Neural crest cell (in vitro differentiated cells): ENCODE results near the gene TMC7. TPM values are rescaled to one million over a fixed set of nuclear protein-coding genes. Genes with fewer than 3 reads are reported as not detected.

Experiments used
- DNase-seq: peaks from one replicate; pipeline ENCODE4 v3.0.0; 2021; ENCODE audit warnings: low read depth, mixed read lengths, low spot score
- H3K27ac Mint-ChIP-seq: one replicate; pipeline ENCODE4 v1.8.0; 2021; ENCODE audit warnings: mild to moderate bottlenecking, mixed read lengths; ENCODE audit not compliant: unreplicated experiment
- H3K27me3 Mint-ChIP-seq: 2 replicates; pipeline ENCODE4 v1.8.0; 2021; ENCODE audit warnings: low read depth, mild to moderate bottlenecking, mixed read lengths
- H3K36me3 Mint-ChIP-seq: 2 replicates; pipeline ENCODE4 v1.8.0; 2021; ENCODE audit warnings: low read depth, mild to moderate bottlenecking, mixed read lengths
- H3K4me1 Mint-ChIP-seq: 2 replicates; pipeline ENCODE4 v1.8.0; 2021; ENCODE audit warnings: mixed read lengths
- H3K4me3 Mint-ChIP-seq: one replicate; pipeline ENCODE4 v1.8.0; 2021; ENCODE audit warnings: mild to moderate bottlenecking, mixed read lengths
- H3K9me3 Mint-ChIP-seq: 2 replicates; pipeline ENCODE4 v1.8.0; 2021; ENCODE audit warnings: mixed read lengths
- CTCF ChIP-seq: fragments of 200-600 bp; sonication (generic); conservative IDR thresholded peaks from 2 replicates; pipeline ENCODE4 v1.5.0; 2021; ENCODE audit warnings: antibody characterized with exemption, mild to moderate bottlenecking
- total RNA-seq: library from RNA; stranded (reverse); gene quantifications from 2 replicates; pipeline ENCODE4 v1.2.1, GENCODE V29; 2021

The TMC7 gene
- total RNA-seq, 1 donor from 2014 or later: 3.9 TPM

DNA sequence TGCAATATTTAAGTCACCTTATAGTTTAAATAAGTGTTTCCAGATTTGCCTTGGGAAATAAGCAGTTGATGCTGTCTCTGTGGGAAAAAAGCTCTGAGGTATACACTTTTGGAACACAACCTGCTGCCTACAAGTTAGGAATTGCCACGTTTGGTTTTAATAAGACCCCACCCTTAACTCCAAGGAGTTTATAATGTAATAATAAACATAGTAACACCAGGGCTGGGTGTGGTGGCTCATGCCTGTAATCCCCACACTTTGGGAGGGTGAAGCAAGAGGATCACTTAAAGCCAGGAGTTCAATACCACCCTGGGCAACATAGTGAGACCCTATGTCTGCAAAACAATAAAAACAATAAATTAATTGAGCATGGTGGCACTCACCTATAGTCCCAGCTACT is 41.7 kb upstream of the TMC7 start:
- Mint-ChIP-seq H3K4me3 (no peak overlapping the region), H3K4me1 (no peaks in the 10 kb centered on the region), H3K27ac (no peak overlapping the region)

DNA sequence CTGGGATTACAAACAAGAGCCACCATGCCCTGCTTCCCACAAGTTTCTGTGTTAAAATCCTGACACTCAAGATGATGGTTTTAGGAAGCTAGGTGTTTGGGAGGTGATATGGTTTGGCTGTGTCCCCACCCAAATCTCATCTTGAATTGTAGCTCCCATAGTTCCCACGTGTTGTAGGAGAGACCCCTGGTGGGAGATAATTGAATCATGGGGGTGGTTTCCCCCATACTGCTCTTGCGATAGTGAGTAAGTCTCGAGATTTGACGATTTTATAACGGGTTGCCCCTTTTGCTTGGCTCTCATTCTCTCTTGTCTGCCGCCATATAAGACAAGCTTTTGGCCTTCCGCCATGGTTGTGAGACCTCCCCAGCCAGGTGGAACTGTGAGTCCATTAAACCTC is 40.3 kb upstream of the TMC7 start:
- Mint-ChIP-seq H3K4me3 (no peak overlapping the region), H3K36me3 (no peaks in the 10 kb centered on the region), H3K27ac (no peak overlapping the region), H3K9me3 (no peaks in the 10 kb centered on the region), H3K4me1 (no peaks in the 10 kb centered on the region), H3K27me3 (no peaks in the 10 kb centered on the region)
- TF ChIP-seq CTCF: no peak
- DNase-seq: no peak

More for the DNA sequence above, 41.7 kb upstream of the TMC7 start:
- DNase-seq: no peak
- Mint-ChIP-seq H3K36me3 (no peaks in the 10 kb centered on the region), H3K27me3 (peaks cover 2% of the 10 kb centered on the region), H3K9me3 (no peaks in the 10 kb centered on the region)
- TF ChIP-seq CTCF: no peak

GRCh38 chr16:18945233-18945632 is 38.5 kb upstream of the TMC7 start:
- TF ChIP-seq CTCF: no peak
- Mint-ChIP-seq H3K4me3 (no peak overlapping the region), H3K27ac (no peak overlapping the region), H3K9me3 (no peaks in the 10 kb centered on the region), H3K4me1 (no peaks in the 10 kb centered on the region), H3K27me3 (no peaks in the 10 kb centered on the region), H3K36me3 (no peaks in the 10 kb centered on the region)
- no peak for DNase-seq

DNA sequence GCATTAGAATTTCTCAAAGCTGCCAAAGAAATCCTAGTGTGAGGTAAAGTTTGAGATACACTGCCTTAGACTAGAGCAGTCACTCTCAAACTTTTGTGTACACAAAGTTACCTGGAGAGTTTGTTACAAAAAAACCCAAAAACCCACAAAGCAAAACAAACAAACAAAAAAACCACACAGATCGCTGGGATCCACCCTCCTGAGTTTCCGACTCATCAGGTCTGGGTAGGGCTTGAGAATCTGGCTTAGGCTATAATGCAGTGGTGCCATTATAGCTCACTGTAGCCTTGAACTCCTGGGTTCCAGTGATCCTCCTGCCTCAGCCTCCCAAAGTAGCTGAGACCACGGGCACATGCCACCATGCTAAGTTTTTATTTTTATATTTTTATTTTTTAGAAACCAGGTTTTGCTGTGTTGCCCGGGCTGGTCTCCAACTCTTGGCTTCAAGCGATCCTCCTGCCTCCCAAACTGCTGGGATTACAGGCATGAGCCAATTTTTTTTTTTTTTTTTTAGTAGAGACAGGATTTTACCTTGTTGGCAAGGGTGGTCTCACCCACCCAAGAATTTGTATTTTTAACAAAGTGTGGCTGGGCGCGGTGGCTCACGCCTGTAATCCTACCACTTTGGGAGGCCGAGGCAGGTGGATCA is 35.2 kb upstream of the TMC7 start:
- H3K4me3 Mint-ChIP-seq: no peak overlapping the region
- H3K4me1 Mint-ChIP-seq: no peaks in the 10 kb centered on the region
- no peak for DNase-seq
- no peaks in the 10 kb centered on the region for H3K9me3 Mint-ChIP-seq
- H3K36me3 Mint-ChIP-seq: no peaks in the 10 kb centered on the region
- H3K27ac Mint-ChIP-seq: no peak overlapping the region
- no peak for TF ChIP-seq CTCF
- no peaks in the 10 kb centered on the region for H3K27me3 Mint-ChIP-seq

DNA sequence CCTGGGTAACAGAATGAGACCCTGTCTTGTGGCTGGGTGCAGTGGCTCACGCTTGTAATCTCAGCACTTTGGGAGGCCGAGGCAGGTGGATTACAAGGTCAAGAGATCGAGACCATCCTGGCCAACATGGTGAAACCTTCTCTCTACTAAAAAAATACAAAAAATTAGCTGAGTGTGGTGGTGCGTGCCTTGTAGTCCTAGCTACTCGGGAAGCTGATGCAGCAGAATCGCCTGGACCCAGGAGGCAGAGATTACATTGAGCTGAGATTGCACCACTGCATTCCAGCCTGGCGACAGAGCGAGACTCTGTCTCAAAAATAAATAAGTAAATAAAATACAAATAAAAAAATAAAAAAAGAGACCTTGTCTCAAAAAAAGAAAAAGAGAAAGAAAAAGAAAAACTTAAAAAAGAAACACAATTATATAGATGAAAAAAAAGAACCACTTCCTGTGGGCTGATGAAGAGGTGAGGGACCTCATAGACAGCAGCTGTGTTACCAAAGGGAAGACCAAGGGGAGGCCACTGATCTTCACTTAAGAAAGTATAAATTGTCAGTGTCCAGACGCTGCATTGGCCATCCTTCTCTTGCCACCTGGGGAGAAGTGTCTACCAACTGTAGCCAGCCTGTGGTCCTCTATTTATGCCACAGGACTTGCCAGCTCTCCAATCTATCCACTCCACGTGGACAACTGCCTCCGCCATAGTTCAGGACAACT is 33.1 kb upstream of the TMC7 start:
- no peak for DNase-seq

More for the DNA sequence above, 33.1 kb upstream of the TMC7 start:
- Mint-ChIP-seq H3K36me3 (no peaks in the 10 kb centered on the region), H3K4me1 (no peaks in the 10 kb centered on the region), H3K27ac (no peak overlapping the region), H3K4me3 (no peak overlapping the region), H3K27me3 (no peaks in the 10 kb centered on the region), H3K9me3 (no peaks in the 10 kb centered on the region)
- no peak for TF ChIP-seq CTCF
